Parathyroid adenoma (tissue), 2 donors: ENCODE results near the gene PMP22.

ENCODE experiments used
- H2AFZ ChIP-seq: fragments of 300-600 bp; sonication (generic); one replicate; pipeline ENCODE4 v1.7.0; 2017; ENCODE audit warnings: antibody characterized with exemption, mild to moderate bottlenecking
- H3K27ac ChIP-seq: fragments of 300-600 bp; sonication (generic); one replicate; pipeline ENCODE4 v1.7.0; 2017
- H3K27me3 ChIP-seq: fragments of 300-600 bp; sonication (generic); one replicate; pipeline ENCODE4 v1.7.0; 2017; ENCODE audit warnings: low read length; ENCODE audit not compliant: control insufficient read depth, insufficient read depth
- H3K36me3 ChIP-seq: fragments of 300-600 bp; sonication (generic); one replicate; pipeline ENCODE4 v1.7.0; 2017; ENCODE audit warnings: low read length; ENCODE audit not compliant: control insufficient read depth, insufficient read depth
- H3K4me1 ChIP-seq: fragments of 300-600 bp; sonication (generic); one replicate; pipeline ENCODE4 v1.7.0; 2017; ENCODE audit warnings: control low read depth
- H3K4me2 ChIP-seq: fragments of 300-600 bp; sonication (generic); one replicate; pipeline ENCODE4 v1.7.0; 2017; ENCODE audit warnings: low read length
- H3K4me3 ChIP-seq: fragments of 300-600 bp; sonication (generic); one replicate; pipeline ENCODE4 v1.7.0; 2017; ENCODE audit warnings: low read depth, low read length
- H3K79me2 ChIP-seq: fragments of 300-600 bp; sonication (generic); one replicate; pipeline ENCODE4 v1.7.0; 2017; ENCODE audit warnings: control low read depth
- H3K9ac ChIP-seq: fragments of 300-600 bp; sonication (generic); one replicate; pipeline ENCODE4 v1.7.0; 2017; ENCODE audit warnings: mild to moderate bottlenecking
- H3K9me3 ChIP-seq: fragments of 300-600 bp; sonication (generic); one replicate; pipeline ENCODE4 v1.7.0; 2017; ENCODE audit warnings: low read length; ENCODE audit not compliant: control insufficient read depth
- CTCF ChIP-seq: fragments of 300-600 bp; sonication (generic); IDR thresholded peaks from one replicate; pipeline ENCODE4 v1.7.0; 2017; ENCODE audit warnings: antibody characterized with exemption, mild to moderate bottlenecking
- donor health status: primary hyperparathyroidism.

Gene PMP22

GRCh38 chr17:15307710-15308111 lies 42.6 kb upstream of the PMP22 start:
- TF ChIP-seq CTCF, result no peak
- Histone ChIP-seq H3K4me3 (no peak overlapping the region), H3K79me2 (no peaks in the 10 kb centered on the region), H3K9ac (no peak overlapping the region), H3K9me3 (no peaks in the 10 kb centered on the region), H2AFZ (no peak overlapping the region), H3K27ac (no peak overlapping the region), H3K36me3 (no peaks in the 10 kb centered on the region), H3K27me3 (no peaks in the 10 kb centered on the region), H3K4me1 (no peaks in the 10 kb centered on the region), H3K4me2 (no peak overlapping the region)

- H3K4me3 ChIP-seq, result no peak overlapping the region
- no peaks in the 10 kb centered on the region for H3K79me2 ChIP-seq
- no peaks in the 10 kb centered on the region for H3K4me1 ChIP-seq
- no peaks in the 10 kb centered on the region for H3K27me3 ChIP-seq
- H3K9ac ChIP-seq, result no peak overlapping the region
- H2AFZ ChIP-seq, result no peak overlapping the region
- no peak overlapping the region for H3K27ac ChIP-seq
- no peak overlapping the region for H3K4me2 ChIP-seq
- TF ChIP-seq CTCF, result no peak
- H3K36me3 ChIP-seq, result no peaks in the 10 kb centered on the region
- no peaks in the 10 kb centered on the region for H3K9me3 ChIP-seq
These were observed 38.7 kb upstream of the PMP22 start for GRCh38 chr17:15303851-15304250.

- no peak for TF ChIP-seq CTCF
- H3K36me3 ChIP-seq, result no peaks in the 10 kb centered on the region
- no peaks in the 10 kb centered on the region for H3K4me1 ChIP-seq
- no peak overlapping the region for H3K27ac ChIP-seq
- H3K4me2 ChIP-seq, result no peak overlapping the region
- no peak overlapping the region for H3K4me3 ChIP-seq
- no peaks in the 10 kb centered on the region for H3K27me3 ChIP-seq
- H3K79me2 ChIP-seq, result no peaks in the 10 kb centered on the region
- no peak overlapping the region for H2AFZ ChIP-seq
- H3K9ac ChIP-seq, result no peak overlapping the region
- no peaks in the 10 kb centered on the region for H3K9me3 ChIP-seq
These were observed 38.1 kb upstream of the PMP22 start for GRCh38 chr17:15303268-15303667.

- Histone ChIP-seq H3K27me3 (no peaks in the 10 kb centered on the region), H3K36me3 (no peaks in the 10 kb centered on the region), H3K9ac (no peak overlapping the region), H3K9me3 (no peaks in the 10 kb centered on the region), H3K4me2 (no peak overlapping the region), H2AFZ (no peak overlapping the region), H3K4me1 (no peaks in the 10 kb centered on the region), H3K4me3 (no peak overlapping the region), H3K27ac (no peak overlapping the region), H3K79me2 (no peaks in the 10 kb centered on the region)
- TF ChIP-seq CTCF, result no peak
These were observed 36.7 kb upstream of the PMP22 start for GRCh38 chr17:15301845-15302244.

- Histone ChIP-seq H3K36me3 (no peaks in the 10 kb centered on the region), H3K4me3 (no peak overlapping the region), H3K79me2 (no peaks in the 10 kb centered on the region), H3K27me3 (no peaks in the 10 kb centered on the region), H3K4me1 (no peaks in the 10 kb centered on the region), H3K9me3 (no peaks in the 10 kb centered on the region), H3K27ac (no peak overlapping the region), H3K9ac (no peak overlapping the region), H2AFZ (no peak overlapping the region), H3K4me2 (no peak overlapping the region)
- no peak for TF ChIP-seq CTCF
These were observed 33.0 kb upstream of the PMP22 start for GRCh38 chr17:15298176-15298575.
